Stimulated activated CD4-positive, alpha-beta T cell treated with anti-CD3 and anti-CD28 coated beads, Interleukin-4, amount 100 ng/mL, for 24 hours (primary cell): Measurements from ENCODE around the gene BMPR1B.
"Not testable (repeated sequence)": the region's sequence is repeated elsewhere in the genome, so short reads cannot be mapped to it uniquely, and the experiment has no call there.

Experiments used
- DNase-seq: peaks from one replicate; pipeline ENCODE4 v3.0.0-alpha.2; 2020

Gene BMPR1B

DNA sequence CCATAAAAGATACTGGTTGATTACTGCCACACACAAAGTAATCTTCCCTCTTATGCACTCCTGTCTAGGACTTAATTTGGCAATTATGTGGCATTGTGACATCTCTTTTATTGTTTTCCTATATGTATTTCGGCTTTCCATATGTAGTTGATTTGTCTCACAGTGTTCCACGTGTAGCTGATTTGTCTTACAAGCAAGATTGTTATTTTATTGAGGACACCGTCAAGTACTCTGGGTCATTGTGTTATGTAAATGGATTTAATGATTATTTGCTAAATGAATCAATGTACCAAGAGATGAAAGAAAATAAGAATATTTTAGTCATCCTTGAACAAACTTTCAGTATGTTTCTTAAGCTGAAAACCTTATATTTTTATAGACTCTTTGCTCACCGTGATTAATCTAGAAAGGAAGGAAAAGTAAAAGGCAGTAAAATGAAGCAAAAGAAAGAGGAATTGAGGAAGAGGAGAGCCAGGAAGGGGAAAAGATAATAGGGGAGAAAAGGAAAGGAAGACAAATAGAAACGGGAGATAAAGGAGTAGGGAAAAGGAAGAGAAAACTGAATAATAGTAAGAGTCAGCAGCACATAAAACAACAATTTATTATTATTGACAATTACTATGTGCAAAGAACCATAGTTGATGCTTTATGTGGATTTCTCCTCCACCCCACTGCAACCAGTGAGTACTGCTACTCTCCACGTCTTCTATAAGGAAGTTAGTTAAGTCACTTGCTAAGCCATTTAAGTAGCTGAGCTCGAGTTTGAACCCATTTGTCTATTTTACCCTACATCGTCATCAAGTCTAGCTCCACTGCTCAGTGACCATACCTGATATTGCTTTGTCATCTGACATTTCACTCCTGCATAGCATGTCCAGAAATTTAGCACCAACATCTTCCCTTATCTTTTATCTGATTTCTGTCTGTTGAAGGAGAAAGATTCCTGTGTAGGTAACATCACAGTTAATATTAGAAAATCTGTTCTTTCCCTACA is 336.5 kb downstream of the BMPR1B start:
- no peak for DNase-seq

DNA sequence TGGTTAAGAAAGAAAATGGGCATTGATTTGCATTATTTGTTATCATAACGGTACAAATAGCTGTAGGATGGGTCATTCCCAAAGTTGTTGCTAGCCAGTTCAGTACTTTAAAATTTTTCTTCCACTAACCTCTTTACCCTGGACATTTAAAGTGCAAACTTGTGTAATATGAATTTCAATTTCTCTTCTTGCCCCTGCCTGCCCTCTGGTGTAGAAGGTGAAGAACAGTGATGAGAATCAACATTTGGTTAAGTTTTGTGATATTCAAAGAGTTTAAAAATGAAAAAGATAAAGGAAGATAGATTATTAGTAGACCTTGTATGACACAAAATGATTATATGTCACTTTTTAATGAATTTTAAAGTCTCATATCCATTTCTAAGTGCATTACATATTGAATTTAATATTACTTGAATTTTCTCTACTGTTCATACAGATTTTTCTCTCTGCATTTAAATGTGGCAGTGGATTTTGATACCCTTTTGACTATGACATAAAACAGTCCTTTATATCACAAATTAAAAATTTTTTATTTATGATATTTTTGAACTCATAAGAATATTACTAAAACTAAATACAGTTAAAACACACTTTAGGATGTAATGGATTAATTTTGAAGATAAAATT is 337.7 kb downstream of the BMPR1B start:
- DNase-seq: no peak

DNA sequence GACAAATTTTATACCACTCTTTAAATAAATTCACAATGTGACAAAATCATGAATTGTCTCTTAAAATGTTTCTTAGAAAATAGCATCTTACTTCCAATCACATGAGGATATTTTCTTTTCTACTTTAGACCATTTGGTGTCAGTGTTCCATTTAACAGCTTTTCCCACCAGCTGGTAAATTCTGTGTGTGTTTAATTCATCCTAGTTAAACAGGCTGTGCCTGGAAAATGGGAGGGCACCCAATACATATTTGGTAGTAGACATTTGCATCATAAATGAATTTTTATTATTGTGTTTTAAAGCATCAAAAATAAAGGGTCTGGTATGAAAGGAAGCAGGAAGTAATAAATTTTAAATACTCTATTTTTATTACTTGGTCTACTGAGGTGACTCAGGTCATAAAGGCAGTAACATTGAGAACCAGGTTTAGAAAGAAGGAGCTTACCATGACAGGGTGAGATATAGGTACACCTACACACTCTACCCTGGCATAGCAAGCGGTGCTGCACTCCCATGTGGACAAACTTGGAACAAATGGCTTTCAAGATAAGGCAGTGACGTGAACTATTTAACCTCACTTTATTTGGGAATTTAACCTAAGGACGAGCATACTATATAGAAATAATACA is 344.5 kb downstream of the BMPR1B start:
- no peak for DNase-seq

DNA sequence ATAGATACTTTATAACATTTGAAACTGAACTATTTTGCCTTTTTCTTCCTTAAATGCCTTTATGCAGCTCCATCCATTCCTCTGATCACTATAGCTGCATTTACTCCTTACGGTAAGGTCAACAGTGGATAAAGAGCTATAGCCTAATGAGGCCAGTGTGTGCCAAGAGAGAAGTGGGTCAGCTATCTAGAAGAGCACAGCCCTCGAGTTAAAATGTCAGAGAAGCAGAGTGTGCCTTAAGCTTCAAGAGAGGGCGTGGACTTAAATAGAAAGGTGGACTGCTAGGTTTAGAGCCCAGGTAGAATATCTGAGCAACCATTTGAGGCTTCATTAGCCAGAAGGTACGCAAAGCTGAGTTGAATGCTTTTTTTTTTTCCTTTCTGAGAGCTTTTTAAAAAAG is 347.4 kb downstream of the BMPR1B start:
- no peak for DNase-seq

DNA sequence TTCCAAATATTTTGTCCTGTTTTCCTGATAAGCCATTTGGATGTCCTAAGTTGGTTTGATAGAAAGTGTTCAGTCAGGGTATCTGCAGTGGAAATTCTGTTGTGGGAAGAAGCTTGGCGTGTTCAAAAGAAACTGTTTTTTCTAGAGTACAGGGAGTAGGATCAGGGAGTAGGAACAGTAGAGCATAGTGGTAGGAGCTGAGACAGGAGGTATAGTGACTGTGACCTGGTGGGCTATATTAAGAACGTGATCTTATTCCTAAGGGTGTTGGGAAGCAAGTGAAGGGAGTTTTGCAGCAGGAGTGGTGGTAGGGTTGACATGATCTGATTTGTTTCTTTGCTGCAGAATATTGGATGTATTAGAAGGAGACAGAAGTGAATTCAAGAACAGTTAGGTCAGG is 348.2 kb downstream of the BMPR1B start:
- DNase-seq: no peak

DNA sequence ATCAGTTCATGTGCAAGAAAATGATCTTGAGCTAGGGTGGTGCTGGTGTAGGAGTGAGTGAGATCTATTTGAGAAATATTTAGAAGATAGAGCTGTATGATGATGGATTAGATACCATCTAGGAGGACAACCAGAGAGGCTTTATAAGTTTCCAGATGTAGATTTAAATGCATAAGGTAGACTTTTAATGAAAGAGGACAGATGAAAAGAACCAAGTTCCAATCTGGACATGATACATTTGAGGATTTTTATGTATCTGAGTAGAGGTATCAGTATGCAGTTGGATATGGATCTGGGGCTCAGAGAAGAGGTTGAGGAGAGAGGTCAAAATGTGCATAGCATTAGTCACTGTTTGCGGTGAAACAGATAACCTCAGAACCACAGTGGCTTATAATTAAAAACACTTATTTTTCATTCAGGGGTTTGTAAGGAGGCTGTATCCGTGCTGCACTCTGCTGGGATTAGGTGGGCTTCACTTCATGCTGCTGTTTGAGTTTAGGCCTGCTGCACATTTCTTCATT is 348.7 kb downstream of the BMPR1B start:
- DNase-seq: no peak

DNA sequence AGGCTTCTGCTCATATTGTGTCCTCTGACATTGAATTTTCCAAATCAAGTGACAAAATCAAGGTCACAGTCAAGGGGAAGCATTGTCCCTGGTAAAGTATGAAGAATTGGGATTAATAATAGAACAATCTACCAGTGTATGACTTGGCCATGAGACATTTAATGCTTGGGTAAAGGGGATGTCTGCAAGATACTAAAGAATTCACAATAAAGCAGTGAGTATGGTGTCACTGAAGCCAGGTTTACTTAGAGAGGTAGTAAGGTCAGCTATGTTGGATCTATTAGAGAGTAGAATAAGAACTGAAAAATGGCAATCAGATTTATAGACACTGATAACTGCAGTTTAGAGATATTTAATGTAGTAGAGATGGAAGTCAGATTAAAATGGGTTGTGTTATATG is 349.2 kb downstream of the BMPR1B start:
- DNase-seq: no peak

DNA sequence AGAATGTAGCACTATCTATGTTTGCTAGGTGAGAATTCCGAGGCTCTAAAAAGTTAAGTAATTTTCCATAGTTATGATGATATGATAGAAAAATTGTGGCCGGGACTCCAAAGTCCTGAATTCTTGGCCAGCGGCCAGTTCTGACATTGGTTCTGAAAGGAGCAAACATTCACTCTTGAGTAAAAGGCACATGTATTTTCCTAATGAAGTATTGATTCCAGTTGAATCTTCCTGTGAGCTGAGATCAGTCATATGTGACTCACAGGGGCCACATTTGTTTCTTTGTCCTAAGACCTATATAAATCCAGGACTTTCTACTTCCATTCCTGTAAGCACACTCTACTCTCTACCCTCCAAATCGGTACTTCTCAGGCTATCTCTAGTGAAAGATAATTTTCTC is 349.9 kb downstream of the BMPR1B start:
- DNase-seq: no peak

DNA sequence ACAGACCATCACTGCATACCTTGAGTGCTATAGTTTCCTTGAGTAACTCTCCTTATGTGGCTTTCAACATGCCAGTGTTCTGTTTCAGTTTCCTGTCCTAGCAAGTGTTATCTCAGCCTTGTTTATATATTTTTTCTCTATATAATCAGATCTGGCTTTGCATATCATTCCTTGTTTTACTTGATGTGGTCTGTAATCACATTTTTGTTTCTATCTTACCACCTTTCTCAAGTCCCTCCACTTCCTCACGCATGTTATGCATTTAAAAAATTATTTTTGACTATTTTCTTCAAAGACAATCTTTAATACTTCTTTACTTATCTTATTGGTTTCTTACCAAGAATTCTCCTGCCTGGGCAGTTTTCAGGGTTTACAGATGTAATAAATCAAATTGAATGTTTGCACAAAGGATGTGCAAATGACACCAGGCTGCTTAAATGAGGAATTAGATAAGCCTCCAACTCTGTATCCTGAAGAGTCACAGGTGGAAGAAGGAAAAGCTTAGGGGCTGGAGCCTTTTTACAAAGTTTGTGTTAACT is 351.2 kb downstream of the BMPR1B start:
- DNase-seq: no peak

DNA sequence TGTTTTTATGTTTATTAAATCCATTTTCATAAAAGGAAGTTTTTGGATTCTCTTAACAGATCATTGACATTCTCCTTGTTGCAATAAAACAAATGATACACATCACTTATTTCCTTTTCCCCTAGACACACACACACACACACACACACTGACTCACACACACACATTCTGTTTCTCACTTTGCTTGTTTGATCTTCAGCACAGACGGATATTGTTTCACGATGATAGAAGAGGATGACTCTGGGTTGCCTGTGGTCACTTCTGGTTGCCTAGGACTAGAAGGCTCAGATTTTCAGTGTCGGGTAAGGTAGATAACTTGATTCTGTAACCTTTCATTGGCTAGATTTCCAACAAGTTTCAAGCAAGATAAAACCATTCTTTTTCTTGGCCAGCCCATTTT is 356.8 kb downstream of the BMPR1B start:
- no peak for DNase-seq

DNA sequence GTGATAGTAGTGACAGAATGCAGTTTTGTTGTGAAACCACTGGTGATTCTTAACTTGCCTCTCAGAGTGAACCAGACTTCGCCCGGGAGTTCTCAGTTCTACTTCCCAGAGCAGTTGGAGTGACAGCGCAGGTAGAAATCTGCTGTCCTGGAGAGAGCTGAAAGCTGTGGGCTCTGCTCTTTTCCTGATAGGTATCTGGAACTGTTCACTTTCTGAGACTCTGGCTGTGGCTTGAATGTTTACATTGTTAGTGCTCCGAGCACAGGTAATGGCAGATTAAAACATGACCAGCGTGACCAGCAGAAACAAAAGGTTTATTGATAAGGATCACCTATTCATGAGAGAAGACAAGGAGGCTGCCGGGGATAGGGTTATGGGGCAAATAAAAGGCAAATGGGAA is 360.7 kb downstream of the BMPR1B start:
- no peak for DNase-seq

DNA sequence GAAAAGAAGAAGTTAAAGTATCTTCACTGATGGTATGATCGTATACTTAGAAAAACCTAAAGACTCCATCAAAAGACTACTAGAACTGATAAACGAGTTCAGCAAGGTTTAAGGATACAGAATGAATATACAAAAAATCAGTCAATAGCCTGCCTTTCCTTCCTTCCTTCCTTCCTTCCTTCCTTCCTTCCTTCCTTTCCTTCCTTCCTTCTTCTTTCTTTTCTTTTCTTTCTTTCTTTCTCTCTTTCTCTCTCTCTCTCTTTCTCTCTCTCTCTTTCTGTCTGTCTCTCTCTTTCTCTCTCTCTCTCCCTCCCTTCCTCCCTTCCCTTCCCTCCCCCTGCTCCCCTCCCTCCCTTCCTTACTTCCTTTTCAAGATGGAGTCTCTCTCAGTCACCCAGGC is 362.7 kb downstream of the BMPR1B start:
- no peak for DNase-seq

DNA sequence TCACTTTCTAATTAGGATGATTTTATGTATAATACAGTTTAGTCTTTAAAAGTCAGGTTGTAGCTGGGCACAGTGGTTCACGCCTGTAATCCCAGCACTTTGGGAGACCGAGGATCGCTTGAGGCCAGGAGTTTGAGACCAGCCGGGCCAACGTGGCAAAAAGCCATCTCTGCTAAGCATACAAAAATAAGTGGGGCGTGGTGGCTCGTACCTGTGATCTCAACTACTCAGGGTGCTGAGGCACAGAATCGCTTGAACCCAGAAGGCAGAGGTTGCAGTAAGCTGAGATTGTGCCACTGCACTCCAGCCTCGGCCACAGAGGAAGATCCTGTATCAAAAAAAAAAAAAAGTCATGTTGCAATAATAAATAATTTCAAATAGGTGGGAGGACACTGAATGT is 364.2 kb downstream of the BMPR1B start:
- DNase-seq: no peak

DNA sequence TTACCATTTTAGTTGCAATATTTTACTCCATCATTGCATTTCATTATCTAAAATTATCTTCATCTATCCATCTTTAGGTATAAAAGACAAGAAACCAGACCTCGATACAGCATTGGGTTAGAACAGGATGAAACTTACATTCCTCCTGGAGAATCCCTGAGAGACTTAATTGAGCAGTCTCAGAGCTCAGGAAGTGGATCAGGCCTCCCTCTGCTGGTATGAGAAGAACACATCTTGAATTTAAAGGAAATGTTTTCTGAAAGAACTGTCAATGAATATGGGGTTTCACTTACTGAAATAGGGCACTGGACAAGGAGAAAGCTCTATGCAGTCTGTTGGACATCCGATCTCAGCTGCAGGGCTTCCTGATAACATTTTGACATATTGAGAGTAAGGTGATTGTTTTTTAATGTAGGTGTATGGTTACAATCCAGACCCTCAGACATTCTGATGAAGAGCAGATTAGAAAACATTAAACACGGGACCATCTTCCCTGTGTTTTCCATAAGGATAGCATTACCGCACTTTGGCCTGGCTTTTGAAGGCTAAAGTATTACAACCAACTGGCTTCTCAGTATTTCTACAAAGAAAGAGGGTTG is 367.2 kb downstream of the BMPR1B start:
- no peak for DNase-seq

DNA sequence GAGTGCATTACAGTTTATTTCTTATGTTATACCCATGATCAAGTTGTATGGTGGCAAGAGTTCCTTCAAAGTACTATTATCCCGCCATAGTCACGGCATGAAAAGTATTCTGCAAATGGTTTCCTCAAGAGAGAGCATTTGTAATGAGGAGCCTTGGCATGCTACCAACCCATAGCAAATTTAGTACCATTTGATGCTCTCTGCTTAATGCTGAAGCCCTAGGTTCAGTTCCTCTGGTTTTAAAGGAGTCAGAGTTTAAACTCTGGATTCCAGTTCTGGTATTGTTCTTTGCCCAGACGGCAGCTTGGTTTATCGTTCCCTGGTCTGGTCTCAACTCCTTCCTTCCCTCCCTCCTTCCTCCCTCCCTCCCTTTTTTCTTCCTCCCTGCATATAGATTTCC is 371.3 kb downstream of the BMPR1B start:
- DNase-seq: no peak

DNA sequence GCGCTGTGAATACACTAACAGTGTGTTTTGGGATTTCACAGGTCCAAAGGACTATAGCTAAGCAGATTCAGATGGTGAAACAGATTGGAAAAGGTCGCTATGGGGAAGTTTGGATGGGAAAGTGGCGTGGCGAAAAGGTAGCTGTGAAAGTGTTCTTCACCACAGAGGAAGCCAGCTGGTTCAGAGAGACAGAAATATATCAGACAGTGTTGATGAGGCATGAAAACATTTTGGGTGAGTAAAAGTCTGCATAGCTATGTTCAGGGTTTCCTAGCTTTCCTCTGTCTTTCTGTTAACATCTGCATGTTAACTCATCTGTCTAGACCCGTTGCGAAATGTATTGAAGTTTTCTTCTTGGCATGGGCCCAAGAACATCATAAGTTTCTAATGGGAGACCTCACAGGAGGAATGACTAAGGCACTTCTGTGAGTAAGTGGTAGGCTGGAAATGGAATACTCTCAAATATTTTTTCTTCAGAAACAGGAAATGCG is 372.1 kb downstream of the BMPR1B start:
- DNase-seq: no peak

DNA sequence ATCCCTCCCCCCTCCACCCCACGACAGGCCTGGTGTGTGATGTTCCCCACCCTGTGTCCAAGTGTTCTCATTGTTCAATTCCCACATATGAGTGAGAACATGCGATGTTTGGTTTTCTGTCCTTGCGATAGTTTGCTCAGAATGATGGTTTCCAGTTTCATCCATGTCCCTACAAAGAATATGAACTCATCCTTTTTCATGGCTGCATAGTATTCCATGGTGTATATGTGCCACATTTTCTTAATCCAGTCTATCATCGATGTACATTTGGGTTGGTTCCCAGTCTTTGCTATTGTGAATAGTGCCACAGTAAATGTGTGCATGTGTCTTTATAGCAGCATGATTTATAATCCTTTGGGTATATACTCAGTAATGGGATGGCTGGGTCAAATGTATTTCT is 376.3 kb downstream of the BMPR1B start:
- DNase-seq: not testable (repeated sequence)

DNA sequence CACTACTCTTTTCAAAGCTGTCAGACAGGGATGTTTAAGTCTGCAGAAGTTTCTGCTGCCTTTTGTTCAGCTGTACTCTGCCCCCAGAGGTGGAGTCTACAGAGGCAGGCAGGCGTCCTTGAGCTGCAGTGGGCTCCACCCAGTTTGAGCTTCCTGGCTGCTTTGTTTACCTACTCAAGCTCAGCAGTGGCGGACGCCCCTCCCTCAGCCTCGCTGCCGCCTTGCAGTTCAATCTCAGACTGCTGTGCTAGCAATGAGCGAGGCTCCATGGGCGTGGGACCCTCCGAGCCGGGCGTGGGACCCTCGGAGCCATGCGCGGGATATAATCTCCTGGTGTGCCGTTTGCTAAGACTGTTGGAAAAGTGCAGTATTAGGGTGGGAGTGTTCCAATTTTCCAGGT is 381.7 kb downstream of the BMPR1B start:
- not testable (repeated sequence) for DNase-seq

DNA sequence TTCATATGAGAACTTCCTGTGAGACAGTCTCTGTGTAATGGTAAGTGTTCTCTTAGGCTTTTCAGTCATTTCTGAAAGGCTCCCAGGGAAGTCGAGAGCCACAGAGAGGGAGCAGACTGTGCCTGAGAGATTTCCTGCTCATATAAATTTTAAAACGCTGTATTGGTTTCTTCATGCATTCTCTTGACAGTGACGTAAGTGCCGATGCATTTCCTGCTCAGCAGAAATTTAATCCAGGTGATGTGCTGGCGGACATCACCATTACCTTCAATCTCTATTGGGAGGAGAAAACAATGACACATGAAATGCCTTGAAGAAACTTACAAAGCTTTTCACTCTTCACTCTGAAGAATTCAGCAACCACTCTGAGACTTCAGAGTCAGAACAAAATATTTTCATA is 383.6 kb downstream of the BMPR1B start:
- DNase-seq: no peak

DNA sequence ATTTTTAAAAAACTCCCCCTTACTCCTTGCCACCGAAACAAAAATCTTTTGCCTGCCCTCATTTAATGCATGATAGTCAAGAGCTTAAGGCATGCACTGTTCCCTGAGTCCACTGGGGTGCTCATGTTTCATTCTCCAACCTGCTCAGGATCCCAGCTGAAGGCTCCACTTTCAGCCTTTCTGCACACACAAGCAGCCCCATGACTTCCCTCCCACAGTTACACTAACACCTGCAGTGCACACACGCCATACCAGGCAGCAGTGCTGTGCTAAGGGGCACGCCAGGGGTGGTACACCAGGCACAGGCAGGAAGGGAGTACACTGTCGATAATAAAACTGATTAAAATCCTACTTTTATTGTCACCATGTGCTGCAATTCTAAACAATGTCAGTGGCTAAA is 385.2 kb downstream of the BMPR1B start:
- no peak for DNase-seq

DNA sequence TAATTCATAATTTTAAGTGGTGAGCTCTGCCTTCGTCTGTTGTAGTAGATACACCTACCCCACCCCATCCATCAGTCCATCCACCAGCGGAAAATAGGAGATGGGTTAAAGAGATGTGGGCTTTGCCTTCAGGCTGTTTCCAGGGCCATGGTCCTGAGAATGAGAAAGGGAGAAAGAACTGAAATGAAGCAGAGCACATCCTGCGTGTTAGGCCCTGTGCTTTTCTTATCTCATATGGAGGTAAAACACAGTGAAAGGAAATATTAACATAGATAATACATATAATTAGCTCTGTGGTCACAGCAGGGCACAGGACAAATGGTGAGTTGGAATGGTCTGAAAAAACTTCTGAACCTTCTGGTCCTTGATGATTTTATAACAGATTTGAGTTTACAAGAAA is 393.5 kb downstream of the BMPR1B start:
- no peak for DNase-seq

DNA sequence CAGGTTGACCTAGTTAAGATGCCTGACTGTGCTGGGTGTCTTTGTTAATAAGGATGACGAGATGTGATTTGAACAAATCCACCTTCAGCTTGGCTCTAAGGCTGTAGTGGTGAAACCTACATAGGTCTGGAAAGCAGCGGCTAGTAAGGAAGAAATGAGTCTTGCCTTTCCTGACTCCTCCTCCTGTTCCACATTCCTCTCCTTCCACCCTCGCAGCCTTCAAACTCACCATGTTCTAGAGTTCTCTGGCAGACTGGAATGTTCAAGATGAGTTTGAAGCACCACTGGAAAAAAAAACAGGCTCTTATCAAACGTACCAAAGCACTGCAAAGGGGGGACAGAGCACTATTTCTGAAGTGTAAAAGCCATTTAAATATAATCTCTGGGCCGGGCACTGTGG is 395.4 kb downstream of the BMPR1B start:
- DNase-seq: no peak
